HS-27A (cell line): Measurements from ENCODE around the gene SAE1.
"Not testable (repeated sequence)": the region's sequence is repeated elsewhere in the genome, so short reads cannot be mapped to it uniquely, and the experiment has no call there.

Source experiments
- DNase-seq: peaks from one replicate; pipeline ENCODE4 v3.0.0-alpha.2; 2012; ENCODE audit warnings: low read depth, missing footprints

Gene SAE1

DNA sequence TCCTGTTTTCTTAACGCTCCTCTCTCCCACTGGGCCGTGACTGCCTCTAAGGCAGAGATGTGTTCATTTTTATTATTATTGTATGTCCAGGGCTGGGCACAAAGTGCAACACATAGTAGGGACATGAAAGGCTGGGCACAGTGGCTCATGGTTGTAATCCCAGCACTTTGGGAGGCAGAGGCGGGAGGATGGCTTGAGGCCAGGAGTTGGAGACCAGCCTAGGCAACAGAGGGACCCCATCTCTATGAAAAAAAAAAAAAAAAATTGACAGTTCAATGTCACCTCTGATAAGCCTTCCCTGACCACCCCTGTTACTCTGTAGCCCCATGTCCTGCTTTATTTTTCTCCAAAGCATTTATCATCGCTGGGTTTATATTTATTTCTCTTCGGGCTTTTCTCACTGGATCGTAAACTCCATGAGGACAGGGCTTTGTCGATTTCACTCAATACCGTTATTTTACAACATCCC lies 481 bp upstream of the SAE1 start:
- DNase-seq, result no peak

GRCh38 chr19:47132194-47132852 lies 1.7 kb downstream of the SAE1 start:
- DNase-seq, result no peak

- no peak for DNase-seq
Measured at GRCh38 chr19:47133021-47133471, 2.4 kb downstream of the SAE1 start.

- DNase-seq, result no peak
Measured at GRCh38 chr19:47134545-47134944, 3.9 kb downstream of the SAE1 start.

DNA sequence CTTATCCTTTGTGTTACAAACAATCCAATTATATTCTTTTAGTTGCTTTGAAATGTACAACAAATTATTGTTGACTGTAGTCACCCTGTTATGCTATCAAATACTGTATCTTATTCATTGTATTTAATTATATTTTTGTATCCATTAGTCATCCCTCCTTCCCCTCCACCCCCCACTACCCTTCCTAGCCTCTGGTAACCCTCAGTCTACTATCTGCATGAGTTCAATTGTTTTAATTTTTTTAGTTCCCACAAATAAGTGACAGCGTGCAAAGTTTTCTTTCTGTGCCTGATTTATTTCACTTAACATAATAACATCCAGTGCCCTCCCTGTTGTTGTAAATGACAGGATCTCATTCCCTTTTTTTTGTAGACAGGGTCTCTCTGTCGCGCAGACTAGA lies 4.5 kb downstream of the SAE1 start:
- DNase-seq, result no peak

GRCh38 chr19:47141252-47141651 lies 10.6 kb downstream of the SAE1 start:
- not testable (repeated sequence) for DNase-seq

DNA sequence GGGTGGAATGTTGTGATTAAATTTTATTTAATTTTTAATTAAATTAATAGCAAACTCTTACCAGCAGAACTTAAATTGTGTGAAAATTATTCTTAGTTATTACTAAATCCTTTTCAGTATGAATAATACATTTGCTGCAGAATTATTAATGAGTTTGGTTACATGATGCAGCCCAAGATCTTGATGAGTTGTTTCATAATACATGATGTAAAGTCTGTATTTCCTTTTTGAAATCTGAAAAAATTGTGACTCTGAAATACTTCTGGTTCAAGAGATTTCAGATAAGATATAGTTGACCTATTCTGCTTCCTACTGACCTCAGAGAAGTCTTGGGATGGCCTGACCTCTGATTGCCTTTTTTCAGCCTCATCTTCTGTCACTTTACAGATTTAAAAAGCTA lies 11.1 kb downstream of the SAE1 start:
- no peak for DNase-seq

DNA sequence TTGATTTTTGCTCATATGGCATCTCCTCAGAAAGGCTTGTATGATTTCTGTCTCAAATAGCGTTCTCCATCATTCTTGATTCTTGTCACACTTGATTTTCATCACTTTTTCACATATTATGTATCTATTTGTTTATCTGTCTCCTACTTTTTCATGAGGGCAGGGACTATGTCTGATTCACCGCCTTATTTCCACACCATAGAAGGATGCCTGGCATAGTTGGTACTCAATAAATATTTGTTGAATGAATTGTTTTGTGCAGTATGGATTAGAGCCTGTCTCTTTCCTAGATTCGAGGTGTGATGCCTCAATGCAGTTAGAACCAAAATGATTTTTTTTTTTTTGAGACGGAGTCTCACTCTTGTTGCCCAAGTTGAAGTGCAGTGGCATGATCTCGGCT lies 12.1 kb downstream of the SAE1 start:
- DNase-seq, result no peak

GRCh38 chr19:47143322-47144073 lies 12.9 kb downstream of the SAE1 start:
- no peak for DNase-seq

DNA sequence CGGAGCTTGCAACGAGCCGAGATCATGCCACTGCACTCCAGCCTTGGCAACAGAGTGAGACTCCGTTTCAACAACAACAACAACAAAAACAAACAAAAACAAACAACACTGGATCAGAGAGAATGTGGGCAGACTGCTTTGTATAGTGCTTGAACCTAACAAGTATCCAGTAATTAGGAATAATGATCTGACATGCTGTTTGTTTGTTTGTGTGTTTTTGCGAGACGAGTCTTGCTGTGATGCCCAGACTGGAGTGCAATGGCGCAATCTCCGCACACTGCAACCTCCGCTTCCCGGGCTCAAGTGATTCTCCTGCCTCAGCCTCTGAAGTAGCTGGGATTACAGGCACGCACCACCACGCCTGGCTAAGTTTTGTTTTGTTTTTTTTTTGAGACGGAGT lies 14.0 kb downstream of the SAE1 start:
- no peak for DNase-seq

GRCh38 chr19:47145639-47146486 lies 15.2 kb downstream of the SAE1 start:
- no peak for DNase-seq

DNA sequence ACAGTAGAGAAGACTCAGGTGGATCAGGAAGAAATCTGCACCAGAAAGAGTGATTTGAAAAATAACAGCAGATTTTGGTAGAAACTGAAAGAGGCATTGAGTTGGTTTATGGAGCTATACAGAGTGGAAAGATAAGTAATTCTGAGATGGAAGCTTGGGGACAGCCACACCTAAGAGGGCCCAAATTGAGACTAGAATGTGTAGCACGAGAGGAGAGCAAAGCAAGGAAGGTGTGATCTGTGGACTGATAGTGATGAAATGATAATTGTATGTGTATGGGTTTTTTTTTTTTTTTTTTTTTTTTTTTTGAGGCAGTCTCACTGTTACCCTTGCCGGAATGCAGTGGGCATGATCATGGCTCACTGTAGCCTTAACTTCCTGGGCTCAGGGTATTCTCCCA lies 16.3 kb downstream of the SAE1 start:
- DNase-seq, result no peak

DNA sequence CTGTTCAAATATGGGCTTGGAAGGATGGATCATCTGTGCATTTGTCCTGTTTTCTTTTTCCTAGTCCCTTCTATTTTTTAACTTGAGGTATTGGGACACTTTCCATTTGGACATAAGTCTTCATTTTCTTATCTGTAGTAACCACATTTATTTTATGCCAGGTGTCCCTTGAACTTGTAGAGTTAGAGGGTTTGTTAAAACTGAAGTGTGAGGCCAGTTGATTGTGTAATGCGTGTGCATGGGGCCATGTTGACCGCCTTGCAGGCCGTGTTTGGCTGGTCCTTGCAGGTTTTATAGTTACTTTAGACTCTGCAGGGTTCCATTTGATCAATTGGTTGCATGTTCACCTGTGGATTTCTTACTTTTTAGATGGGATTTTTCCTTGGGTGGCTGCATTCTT lies 21.0 kb downstream of the SAE1 start:
- no peak for DNase-seq

- no peak for DNase-seq
Measured at GRCh38 chr19:47152205-47152604, 21.6 kb downstream of the SAE1 start.

- DNase-seq, result no peak
Measured at GRCh38 chr19:47152632-47153031, 22.0 kb downstream of the SAE1 start.

DNA sequence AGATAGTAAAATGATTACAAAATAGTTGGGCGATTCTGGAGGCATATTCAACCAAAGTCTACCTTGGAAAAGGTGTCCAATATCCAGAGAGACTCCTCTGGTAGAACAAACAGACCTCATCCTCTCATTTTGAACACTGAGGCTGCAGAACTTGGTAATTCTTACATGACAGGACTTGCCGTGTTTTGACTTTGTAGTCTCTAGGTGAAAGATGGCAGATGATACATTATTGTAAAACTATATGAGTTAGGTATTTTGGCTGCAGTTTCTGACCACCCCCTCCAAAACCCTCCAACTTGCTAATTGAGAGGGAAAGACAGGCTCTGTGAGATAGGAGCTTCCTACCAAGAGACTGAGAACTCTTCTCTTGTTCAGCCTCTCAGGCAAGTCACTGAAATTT lies 22.6 kb downstream of the SAE1 start:
- no peak for DNase-seq

- DNase-seq, result no peak
Measured at GRCh38 chr19:47155148-47155547, 24.5 kb downstream of the SAE1 start.

GRCh38 chr19:47156861-47157430 lies 26.3 kb downstream of the SAE1 start:
- no peak for DNase-seq

DNA sequence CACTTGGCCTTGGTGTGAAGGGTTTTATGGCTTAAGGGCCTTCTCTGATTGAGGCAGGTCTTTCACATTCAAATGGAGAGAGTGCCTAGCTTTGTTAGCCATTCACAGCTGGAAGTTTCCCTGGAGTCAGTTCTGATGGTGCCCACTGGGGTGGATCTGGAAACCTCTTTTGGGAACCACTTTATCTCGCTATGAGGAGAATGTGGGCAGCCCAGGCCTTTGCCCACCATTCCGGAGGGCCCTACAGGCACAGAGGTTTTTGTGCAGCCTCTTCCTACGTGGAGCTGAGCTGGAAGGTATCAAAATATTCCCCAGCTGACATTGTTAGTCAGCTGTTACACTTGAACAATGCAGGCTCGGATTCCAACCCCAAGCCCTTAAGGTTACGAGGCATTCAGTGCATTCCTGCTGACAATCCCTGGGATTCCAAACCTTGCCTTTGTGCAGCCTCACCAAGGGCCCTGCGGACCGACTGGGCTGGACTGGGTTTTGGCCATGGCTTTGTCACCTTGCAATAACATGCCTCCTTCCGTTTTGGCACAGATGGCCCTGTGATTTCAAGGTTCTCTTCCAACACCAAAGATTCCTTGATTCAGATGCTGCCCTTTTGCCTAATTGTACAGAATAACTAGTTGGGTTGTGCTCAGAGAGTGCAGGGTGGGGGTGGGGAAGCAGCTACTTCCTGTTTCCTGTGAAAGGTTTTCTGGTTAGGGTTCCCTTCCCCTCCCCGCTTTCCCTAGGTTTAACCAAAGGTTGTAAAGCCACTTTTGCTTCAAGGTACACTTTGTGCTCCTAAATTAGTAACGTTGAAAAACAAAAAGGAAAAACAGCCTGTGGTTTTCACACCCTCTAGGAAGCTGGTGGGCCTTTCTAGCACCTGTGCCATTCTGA lies 27.0 kb downstream of the SAE1 start:
- DNase-seq, result peak; percentile 33

- DNase-seq, result no peak
Measured at GRCh38 chr19:47158367-47158791, 27.7 kb downstream of the SAE1 start.

GRCh38 chr19:47158879-47159503 lies 28.4 kb downstream of the SAE1 start:
- DNase-seq, result no peak
